Thyroid gland (tissue), 4 donors: ENCODE results near the gene CASP10. TPM values are rescaled to one million over a fixed set of nuclear protein-coding genes. Genes with fewer than 3 reads are reported as not detected.

Experiments used
- DNase-seq, 2 donors: peaks; one replicate each; pipeline ENCODE4 v3.0.0-alpha.2; 2019
- H3K27ac ChIP-seq, 3 donors: fragments of 200-600 bp; sonication (generic); 1 replicate in 2 of 3; 2 replicates in 1 of 3; pipeline ENCODE4 v1.5.1; 2016 to 2019; ENCODE audit warnings: mild to moderate bottlenecking in 1 of 3, moderate library complexity in 1 of 3
- H3K27me3 ChIP-seq: fragments of 200-600 bp; sonication (generic); one replicate; pipeline ENCODE4 v1.5.1; 2019
- H3K36me3 ChIP-seq, 2 donors: fragments of 200-600 bp; sonication (generic); one replicate each; pipeline ENCODE4 v1.5.1; 2016 to 2019
- H3K4me1 ChIP-seq, 2 donors: fragments of 200-600 bp; sonication (generic); one replicate each; pipeline ENCODE4 v1.5.1; 2017 to 2019
- H3K4me3 ChIP-seq, 3 donors: fragments of 200-600 bp; sonication (generic); replicated peaks in 1 of 3; 1 replicate in 2 of 3; 2 replicates in 1 of 3; pipeline ENCODE4 v1.5.1; 2016; ENCODE audit warnings: mild to moderate bottlenecking in 1 of 3
- H3K9me3 ChIP-seq: fragments of 200-600 bp; sonication (generic); one replicate; pipeline ENCODE4 v1.5.1; 2017
- POLR2A ChIP-seq, 2 donors: fragments of 450-650 bp; IDR thresholded peaks; one replicate each; pipeline ENCODE4 v1.6.1; 2017; ENCODE audit warnings: antibody characterized with exemption in 2 of 2, mild to moderate bottlenecking in 2 of 2, moderate library complexity in 1 of 2
- WGBS, 2 donors: methylation state at CpG; one replicate each; pipeline ENCODE4 v1.1.5; 2017; 5-methylcytosine and 5-hydroxymethylcytosine counted together
- intact Hi-C: fragments of 100-400 bp; cut with DNase I; formaldehyde crosslinking; loops from one replicate; pipeline ENCODE4 v1.15.1; 2023
- total RNA-seq, 4 donors: library from RNA; depleted of rRNA; stranded (reverse); fragments of >200 nt; gene quantifications; one replicate each; pipeline ENCODE4 v1.2.3, GENCODE V29; 2016
- TF ChIP-seq, protein P1 (sequence below), 6 experiments: fragments of 200-600 bp in 3 of 6; fragments of 450-650 bp in 3 of 6; sonication (generic) in 3 of 6; IDR thresholded peaks; one replicate each; pipeline ENCODE4 v1.5.1; 2016 to 2019; ENCODE audit warnings: antibody characterized with exemption in 6 of 6, mild to moderate bottlenecking in 2 of 6, inconsistent platforms in 1 of 6, moderate library complexity in 1 of 6

Gene CASP10
- total RNA-seq, 4 donors from 2014 or later: 12.4 to 23.0 (median 20.0) TPM

DNA sequence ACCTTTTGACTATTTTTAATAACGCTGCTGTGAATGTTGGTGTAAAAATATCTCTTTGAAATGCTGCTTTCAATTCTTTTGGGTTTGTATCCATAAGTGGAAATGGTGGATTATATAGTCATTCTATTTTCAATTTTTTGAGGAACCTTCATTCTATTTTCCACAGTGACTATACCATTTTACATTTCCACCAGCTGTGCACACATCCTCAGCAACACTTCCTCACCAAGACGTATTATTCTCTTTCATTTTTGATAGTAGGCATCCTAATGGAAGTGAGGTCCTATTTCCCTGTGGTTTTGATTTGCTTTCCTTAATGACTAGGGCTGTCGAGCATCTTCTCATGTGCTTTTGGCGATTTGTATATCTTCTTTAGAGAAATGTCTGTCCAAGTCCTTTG lies 14.8 kb downstream of the CASP10 start:
- H3K9me3 ChIP-seq: no peaks in the 10 kb centered on the region
- WGBS, 2 donors: 80 to 84% methylated on average over 4 of the region's 4 CpGs
- H3K4me3 ChIP-seq: no peak overlapping the region
- H3K27me3 ChIP-seq: no peaks in the 10 kb centered on the region
- peaks cover 7 to 15% of the 10 kb centered on the region in 2 donors for H3K4me1 ChIP-seq
- peaks cover 7 to 13% of the 10 kb centered on the region in 2 donors for H3K36me3 ChIP-seq
- TF ChIP-seq, protein P1, sequence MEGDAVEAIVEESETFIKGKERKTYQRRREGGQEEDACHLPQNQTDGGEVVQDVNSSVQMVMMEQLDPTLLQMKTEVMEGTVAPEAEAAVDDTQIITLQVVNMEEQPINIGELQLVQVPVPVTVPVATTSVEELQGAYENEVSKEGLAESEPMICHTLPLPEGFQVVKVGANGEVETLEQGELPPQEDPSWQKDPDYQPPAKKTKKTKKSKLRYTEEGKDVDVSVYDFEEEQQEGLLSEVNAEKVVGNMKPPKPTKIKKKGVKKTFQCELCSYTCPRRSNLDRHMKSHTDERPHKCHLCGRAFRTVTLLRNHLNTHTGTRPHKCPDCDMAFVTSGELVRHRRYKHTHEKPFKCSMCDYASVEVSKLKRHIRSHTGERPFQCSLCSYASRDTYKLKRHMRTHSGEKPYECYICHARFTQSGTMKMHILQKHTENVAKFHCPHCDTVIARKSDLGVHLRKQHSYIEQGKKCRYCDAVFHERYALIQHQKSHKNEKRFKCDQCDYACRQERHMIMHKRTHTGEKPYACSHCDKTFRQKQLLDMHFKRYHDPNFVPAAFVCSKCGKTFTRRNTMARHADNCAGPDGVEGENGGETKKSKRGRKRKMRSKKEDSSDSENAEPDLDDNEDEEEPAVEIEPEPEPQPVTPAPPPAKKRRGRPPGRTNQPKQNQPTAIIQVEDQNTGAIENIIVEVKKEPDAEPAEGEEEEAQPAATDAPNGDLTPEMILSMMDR (IDR thresholded peaks at IDR 0.05): no peak
- TF ChIP-seq POLR2A (IDR thresholded peaks at IDR 0.05): no peak
- intact Hi-C loops: no loop called here
- no peak overlapping the region for H3K27ac ChIP-seq
- DNase-seq: no peak

DNA sequence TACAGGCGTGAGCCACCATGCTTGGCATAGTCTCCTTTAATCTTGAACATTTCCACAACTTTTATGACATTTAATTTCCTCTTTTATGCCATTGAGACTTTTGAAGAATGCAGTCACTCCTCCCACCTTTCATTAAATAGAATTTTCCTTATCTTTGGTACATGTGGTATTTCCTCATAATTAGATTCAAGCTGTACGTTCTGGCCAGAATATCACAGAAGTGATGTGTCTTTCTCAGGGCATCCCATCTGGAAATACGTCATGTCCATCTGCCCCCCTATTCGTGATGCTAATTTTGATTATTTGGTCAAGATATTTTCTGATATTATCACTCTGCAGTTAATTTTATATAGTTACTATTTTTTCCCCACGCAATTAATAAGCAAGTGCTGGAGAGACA lies 16.9 kb downstream of the CASP10 start:
- Histone ChIP-seq H3K27ac (no peak overlapping the region), H3K4me3 (no peak overlapping the region), H3K4me1 (peaks cover 11 to 17% of the 10 kb centered on the region in 2 donors), H3K27me3 (no peaks in the 10 kb centered on the region), H3K9me3 (no peaks in the 10 kb centered on the region), H3K36me3 (peaks cover 7 to 10% of the 10 kb centered on the region in 2 donors)
- no peak for DNase-seq
- intact Hi-C loops: no loop called here
- no peak for TF ChIP-seq POLR2A (IDR thresholded peaks at IDR 0.05)
- TF ChIP-seq, protein P1 (IDR thresholded peaks at IDR 0.05): no peak
- WGBS, 2 donors: 76 to 80% methylated on average over 5 of the region's 5 CpGs

DNA sequence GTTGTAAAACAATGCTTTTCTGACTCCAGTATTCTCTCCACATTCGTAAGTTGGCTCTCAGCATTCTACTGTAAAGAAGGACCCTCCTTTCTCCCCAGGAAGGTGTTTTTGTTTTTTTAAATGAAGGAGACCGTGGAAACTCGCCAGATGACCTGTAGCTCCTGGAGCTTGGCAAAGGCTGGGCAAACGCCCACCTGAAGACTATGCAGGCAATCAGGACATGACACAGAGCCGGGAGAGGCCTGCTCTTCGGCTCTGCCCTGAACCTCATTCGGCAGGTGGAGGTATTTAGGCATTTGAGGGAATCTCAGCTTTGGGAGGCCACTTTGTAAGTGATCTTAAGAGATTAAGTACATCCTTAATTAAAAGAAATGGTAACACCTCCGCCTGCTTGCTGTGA lies 17.4 kb downstream of the CASP10 start:
- peak; percentile 66 to 81 for DNase-seq
- peak overlapping the region in 1 of 3 donors; percentile 14 for H3K27ac ChIP-seq
- intact Hi-C loops: no loop called here
- peaks cover 11 to 17% of the 10 kb centered on the region in 2 donors for H3K4me1 ChIP-seq
- H3K4me3 ChIP-seq: no peak overlapping the region
- TF ChIP-seq, protein P1 (IDR thresholded peaks at IDR 0.05): no peak
- no peak for TF ChIP-seq POLR2A (IDR thresholded peaks at IDR 0.05)
- WGBS, 2 donors: 35 to 54% methylated on average over 8 of the region's 8 CpGs
- peaks cover 7 to 10% of the 10 kb centered on the region in 2 donors for H3K36me3 ChIP-seq
- H3K27me3 ChIP-seq: no peaks in the 10 kb centered on the region
- no peaks in the 10 kb centered on the region for H3K9me3 ChIP-seq

DNA sequence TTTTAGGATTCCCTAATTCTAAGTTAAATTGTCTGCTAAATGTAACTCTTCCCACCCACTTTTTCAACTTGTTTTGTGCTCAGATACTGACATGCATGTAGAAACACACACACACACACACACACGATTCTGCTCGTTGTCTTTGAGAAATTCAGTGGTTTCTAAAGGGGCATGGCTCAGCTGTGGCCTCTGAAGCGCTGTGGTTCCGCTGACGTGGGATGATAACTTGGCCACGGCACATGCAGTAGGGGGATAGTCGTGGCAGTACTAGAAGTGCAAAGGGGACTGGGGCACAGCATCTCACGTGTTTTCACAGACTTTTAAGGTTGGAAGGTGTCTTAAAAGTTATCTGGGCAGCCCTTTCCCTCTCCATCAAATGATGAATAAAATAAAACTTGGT lies 18.4 kb downstream of the CASP10 start:
- Histone ChIP-seq H3K27ac (no peak overlapping the region), H3K4me3 (no peak overlapping the region), H3K27me3 (no peaks in the 10 kb centered on the region), H3K9me3 (no peaks in the 10 kb centered on the region), H3K4me1 (peaks cover 11 to 17% of the 10 kb centered on the region in 2 donors), H3K36me3 (peaks cover 1 to 3% of the 10 kb centered on the region in 2 donors)
- no peak for DNase-seq
- WGBS, 2 donors: 90 to 92% methylated on average over 8 of the region's 8 CpGs
- TF ChIP-seq, protein P1 (IDR thresholded peaks at IDR 0.05): no peak
- intact Hi-C loops: no loop called here

DNA sequence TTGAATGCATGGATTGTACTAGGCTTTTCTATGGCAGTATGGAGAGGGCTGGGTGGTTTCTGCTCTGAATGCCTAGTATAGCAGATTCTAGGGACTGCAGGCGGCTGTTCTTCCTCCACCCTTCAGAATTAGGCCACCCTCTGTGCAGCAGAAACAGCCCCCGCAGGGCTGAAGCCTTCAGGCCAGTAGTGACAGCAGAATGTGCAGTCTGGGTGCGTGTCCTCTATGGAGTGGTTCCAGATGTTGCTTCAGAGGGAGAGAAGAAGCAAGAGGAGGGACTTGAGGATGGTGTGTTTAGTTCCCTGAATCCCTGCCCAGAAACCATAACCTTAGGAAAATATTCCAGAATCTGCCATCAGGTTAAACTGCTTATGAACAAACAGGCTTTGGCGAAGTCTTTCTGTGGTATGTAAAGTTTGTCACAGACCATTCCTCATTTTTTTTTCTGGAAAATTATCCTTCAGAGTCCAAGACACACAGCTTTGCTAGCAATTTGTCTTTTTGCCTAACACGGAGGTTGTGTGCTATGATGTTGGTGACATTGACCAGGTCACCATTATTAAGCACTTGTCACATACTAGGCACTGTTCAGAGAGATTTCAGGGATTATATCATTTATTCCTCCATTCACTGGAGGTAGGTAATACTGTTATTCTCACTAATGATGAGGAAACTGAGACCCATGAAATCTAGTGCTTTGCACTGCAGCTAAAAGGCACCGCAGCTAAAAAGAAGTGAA lies 21.1 kb downstream of the CASP10 start:
- no peak overlapping the region for H3K27ac ChIP-seq
- intact Hi-C loops: no loop called here
- TF ChIP-seq, protein P1 (IDR thresholded peaks at IDR 0.05): no peak
- TF ChIP-seq POLR2A (IDR thresholded peaks at IDR 0.05): no peak
- H3K36me3 ChIP-seq: no peaks in the 10 kb centered on the region
- no peaks in the 10 kb centered on the region for H3K27me3 ChIP-seq
- DNase-seq: no peak
- 65 to 66% methylated on average over 6 of the region's 6 CpGs for WGBS, 2 donors
- no peak overlapping the region for H3K4me3 ChIP-seq
- H3K4me1 ChIP-seq: peaks cover 11 to 17% of the 10 kb centered on the region in 2 donors
- no peaks in the 10 kb centered on the region for H3K9me3 ChIP-seq
